IPS-15b (cell line): ENCODE measurements around the gene RRP8.

ENCODE experiments used
- H3K27me3 ChIP-seq: one replicate; pipeline ENCODE4 v1.6.1; 2013; ENCODE audit warnings: low read length; ENCODE audit not compliant: control insufficient read depth, insufficient read depth
- H3K36me3 ChIP-seq: one replicate; pipeline ENCODE4 v1.6.1; 2013; ENCODE audit warnings: low read length; ENCODE audit not compliant: control insufficient read depth, insufficient read depth
- H3K4me1 ChIP-seq: one replicate; pipeline ENCODE4 v1.6.1; 2013; ENCODE audit warnings: mild to moderate bottlenecking, low read length; ENCODE audit not compliant: control insufficient read depth, insufficient read depth
- H3K4me3 ChIP-seq: one replicate; pipeline ENCODE4 v1.5.1; 2013; ENCODE audit warnings: low read depth, low read length
- H3K9ac ChIP-seq: one replicate; pipeline ENCODE4 v1.6.1; 2013; ENCODE audit warnings: low read depth, mild to moderate bottlenecking, low read length
- H3K9me3 ChIP-seq: one replicate; pipeline ENCODE4 v1.6.1; 2013; ENCODE audit warnings: mild to moderate bottlenecking, low read length; ENCODE audit not compliant: control insufficient read depth, insufficient read depth

Gene RRP8

DNA sequence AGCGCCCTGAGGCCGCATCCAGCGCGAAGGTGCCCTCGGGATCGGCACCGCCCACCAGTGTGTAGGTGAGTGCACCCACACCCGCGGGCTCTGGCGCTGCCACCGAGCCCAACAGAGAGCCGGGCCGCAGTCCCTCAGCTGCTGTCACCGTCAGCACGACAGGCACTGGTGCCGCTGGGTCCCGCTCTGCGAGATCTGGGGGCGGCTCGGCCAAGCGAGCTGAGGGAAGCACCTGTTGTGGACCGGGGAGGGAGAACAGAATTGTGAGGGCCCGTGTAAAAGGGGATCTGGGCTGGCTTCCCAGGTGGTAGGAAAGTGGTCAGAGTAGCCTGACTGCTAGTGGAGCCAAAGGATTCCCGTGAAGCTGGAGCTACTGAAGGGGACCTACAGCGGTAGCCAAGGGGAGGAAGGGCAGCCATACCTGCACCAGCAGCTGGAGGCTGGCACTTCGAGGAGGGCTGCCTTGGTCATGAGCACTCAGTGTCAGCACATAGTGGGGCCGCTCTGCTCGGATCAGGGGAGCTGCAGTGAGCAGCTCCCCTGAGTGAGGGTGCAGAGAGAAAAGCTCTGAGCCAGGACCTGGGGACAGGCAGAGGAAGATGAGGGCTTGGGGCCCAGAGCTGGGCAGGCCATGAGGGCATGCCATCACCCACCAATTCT, 27.3 kb upstream of the RRP8 start:
- Histone ChIP-seq H3K4me1 (no peaks in the 10 kb centered on the region), H3K4me3 (peak overlapping the region; percentile 56), H3K9me3 (no peaks in the 10 kb centered on the region), H3K27me3 (peaks cover 33% of the 10 kb centered on the region), H3K9ac (no peak overlapping the region), H3K36me3 (peaks cover 4% of the 10 kb centered on the region)

DNA sequence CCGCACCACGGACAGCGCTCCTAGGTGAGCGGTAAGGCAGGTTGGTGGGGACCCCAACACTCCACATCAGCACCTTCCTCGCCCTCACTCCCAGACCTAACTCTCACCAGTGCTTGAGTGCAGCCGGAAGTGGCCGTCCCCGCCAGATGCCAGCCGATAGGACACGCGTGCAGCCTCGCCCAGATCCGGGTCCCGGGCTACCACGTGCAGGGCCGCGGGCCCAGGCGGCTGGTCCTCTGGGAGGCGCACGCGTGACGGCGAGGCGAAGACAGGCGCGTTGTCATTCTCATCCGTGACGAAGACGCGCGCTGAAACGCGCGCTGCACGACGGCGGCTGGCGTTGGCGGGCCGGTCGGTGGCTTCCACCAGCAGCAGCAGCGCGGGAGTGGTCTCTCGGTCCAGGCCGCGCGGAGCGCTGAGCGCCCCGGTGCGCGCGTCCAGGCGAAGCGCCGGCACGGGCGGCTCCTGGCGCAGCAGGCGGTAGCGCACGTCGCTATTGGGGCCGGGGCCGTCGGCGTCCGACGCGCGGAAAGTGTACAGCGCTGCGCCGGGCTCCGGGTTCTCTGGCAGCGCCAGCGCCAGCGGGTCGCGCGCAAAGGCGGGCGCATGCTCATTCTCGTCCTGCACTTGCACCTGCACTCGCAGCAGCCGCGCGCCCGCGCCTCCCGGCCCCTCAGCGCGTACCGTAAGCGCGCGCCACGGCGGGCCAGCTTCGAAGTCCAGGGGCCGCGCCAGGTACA, 26.6 kb upstream of the RRP8 start:
- peaks cover 33% of the 10 kb centered on the region for H3K27me3 ChIP-seq
- H3K9ac ChIP-seq: no peak overlapping the region
- peaks cover 11% of the 10 kb centered on the region for H3K36me3 ChIP-seq
- peak overlapping the region; percentile 56 for H3K4me3 ChIP-seq
- H3K4me1 ChIP-seq: no peaks in the 10 kb centered on the region
- no peaks in the 10 kb centered on the region for H3K9me3 ChIP-seq

DNA sequence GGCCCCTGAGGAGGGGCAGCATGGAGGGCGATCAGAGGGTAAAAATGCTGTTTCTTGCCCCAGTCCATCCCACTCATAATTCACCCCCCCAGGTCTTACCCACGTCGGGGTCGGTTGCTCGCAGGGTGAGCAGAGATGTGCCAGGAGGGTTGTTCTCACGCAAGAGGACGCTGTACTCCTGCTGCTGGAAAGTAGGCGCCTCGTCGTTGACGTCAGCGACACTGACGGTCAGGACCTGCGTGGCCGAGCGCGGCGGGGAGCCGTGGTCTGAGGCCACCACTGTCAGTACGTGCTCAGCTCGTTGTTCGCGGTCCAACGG, 26.1 kb upstream of the RRP8 start:
- no peak overlapping the region for H3K9ac ChIP-seq
- H3K9me3 ChIP-seq: no peaks in the 10 kb centered on the region
- H3K36me3 ChIP-seq: peaks cover 12% of the 10 kb centered on the region
- peak overlapping the region; percentile 56 for H3K4me3 ChIP-seq
- H3K27me3 ChIP-seq: peaks cover 33% of the 10 kb centered on the region
- no peaks in the 10 kb centered on the region for H3K4me1 ChIP-seq

DNA sequence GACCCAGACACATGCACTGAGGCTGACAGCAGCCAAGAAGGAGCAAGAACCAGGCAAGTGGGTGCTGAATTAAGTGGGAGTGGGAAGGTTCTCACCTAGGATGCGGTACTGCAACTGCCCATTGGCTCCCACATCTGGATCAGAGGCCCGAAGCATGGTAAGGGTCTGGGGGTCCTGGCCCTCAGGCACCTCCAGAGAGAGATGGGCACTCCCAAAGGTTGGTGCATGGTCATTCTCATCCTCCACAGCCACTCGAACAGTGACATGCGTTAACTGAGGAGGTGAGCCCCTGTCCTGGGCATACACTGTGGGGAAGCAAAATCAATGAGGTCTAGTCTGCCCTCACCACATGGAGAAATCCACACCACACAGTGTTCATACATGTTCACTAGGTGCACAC, 25.1 kb upstream of the RRP8 start:
- Histone ChIP-seq H3K36me3 (peaks cover 12% of the 10 kb centered on the region), H3K9ac (no peak overlapping the region), H3K4me1 (no peaks in the 10 kb centered on the region), H3K27me3 (peaks cover 33% of the 10 kb centered on the region), H3K4me3 (no peak overlapping the region), H3K9me3 (no peaks in the 10 kb centered on the region)

DNA sequence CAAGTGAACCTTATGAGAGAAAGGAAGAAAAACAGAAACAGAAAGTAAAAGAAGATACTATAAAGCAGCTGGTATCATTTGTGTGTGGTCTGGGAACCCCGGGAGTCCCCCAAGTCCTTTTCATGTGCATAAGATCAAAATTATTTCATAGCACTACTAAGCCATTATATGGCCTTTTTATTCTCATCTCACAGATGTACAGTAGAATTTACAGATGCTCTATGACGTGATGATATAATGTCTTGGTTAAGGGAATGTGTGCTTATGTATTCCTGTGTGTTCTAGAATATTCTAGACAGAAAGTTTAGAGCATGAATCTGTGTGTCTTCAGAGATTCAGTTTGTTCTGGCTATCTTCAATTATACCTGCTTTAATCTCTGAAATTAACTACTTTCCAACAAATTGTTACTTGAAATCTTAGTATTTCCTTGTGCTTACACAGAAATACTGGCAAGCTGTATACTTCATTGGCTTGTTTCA, 24.4 kb upstream of the RRP8 start:
- Histone ChIP-seq H3K27me3 (peaks cover 33% of the 10 kb centered on the region), H3K4me1 (no peaks in the 10 kb centered on the region), H3K36me3 (peaks cover 12% of the 10 kb centered on the region), H3K4me3 (no peak overlapping the region), H3K9me3 (no peaks in the 10 kb centered on the region), H3K9ac (no peak overlapping the region)

DNA sequence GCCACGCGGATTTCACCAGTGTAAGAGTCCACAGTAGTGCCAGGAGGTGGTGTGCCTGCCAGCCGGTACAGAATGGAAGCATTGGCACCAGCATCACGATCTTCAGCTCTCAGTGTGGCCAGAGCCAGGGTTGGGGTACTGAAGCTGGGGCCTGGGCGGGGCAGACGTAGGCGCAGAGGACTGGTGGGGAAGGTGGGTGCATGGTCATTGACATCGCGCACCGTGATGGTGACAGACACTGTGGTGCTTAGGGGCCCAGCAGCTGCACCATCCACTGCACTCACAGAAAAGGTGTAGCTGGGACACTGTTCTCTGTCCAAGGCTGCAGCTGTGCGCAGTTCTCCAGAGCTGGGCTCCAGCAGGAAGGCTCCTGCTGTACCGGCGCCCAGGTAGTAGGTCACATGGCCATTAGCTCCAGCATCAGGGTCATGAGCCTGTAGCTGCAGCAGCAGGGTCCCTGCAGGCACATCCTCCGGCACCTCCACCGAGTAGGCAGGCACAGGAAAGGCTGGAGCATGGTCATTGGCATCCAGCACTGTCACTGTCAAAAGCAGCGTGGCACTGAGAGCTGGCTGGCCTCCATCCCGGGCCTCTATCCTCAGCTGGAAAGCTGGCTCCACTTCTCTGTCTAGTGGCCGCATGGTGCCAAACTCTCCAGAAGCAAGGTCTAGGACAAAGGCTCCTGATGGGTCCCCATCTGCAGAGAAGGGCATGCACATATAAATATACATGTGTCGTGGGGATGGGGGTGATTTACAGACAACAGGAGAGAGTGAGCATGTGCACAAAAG, 23.8 kb upstream of the RRP8 start:
- Histone ChIP-seq H3K9me3 (no peaks in the 10 kb centered on the region), H3K4me3 (no peak overlapping the region), H3K4me1 (no peaks in the 10 kb centered on the region), H3K9ac (no peak overlapping the region), H3K36me3 (peaks cover 12% of the 10 kb centered on the region), H3K27me3 (peaks cover 32% of the 10 kb centered on the region)

DNA sequence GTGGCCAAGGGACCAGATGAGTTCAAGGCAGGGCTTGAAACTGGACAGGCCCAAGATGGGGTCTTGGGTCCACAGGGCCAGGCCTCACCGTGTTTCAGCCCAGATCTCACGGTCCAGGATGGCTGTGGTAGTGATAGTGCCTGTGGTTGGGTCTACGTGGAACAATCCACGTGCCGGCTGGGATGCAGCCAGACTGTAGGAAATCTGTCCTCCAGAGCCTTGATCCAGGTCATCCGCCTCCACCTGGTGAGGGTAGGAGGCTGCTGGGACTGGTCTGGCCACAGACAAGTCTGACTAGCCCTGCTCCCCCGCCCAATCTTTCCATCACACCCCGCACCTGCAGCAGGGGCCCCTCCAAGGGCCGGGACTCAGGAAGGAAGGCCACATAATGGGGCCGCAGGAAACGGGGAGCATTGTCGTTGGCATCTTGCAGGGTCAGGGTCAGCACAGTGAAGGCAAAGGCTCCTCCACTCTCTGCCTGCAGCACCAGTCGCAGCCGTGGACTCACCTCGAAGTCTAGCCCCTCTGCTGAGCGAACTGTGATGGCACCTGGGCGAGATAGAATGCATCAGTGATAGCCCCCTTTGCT, 22.5 kb upstream of the RRP8 start:
- H3K36me3 ChIP-seq: peaks cover 12% of the 10 kb centered on the region

DNA sequence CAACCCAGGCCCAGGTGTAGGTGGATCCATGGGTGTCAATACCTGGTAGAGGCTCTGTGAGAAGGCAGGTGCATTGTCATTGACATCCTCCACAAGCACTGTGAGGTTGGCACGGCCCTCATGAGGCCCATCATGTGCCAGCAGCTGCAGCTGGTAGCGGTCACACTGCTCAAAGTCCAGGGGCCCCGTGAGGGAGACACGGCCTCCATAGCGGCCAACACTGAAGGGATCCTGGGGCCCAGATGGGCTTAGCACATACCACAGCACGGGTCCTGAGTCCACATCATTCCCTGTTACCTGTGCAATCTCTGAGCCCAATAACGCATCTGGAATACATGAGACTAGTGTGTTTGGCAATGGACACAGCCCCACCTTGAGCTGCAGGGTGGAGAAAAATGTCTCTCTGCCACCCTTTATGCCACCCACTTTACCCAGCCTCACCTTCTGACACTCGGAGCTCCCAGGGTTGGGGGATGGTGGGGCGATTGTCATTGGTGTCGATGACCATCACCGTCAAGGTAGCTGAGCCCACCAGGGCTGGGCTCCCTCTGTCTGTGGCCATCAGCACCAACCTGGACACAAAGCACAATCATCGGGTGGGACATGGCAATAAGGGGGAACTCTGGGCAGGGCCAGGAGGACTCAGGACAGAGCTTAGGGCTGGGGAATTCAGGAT, 21.9 kb upstream of the RRP8 start:
- no peak overlapping the region for H3K4me3 ChIP-seq
- H3K9me3 ChIP-seq: no peaks in the 10 kb centered on the region
- no peaks in the 10 kb centered on the region for H3K4me1 ChIP-seq
- peaks cover 12% of the 10 kb centered on the region for H3K36me3 ChIP-seq
- H3K27me3 ChIP-seq: peaks cover 15% of the 10 kb centered on the region
- no peak overlapping the region for H3K9ac ChIP-seq

More for the DNA sequence above, 22.5 kb upstream of the RRP8 start:
- peaks cover 20% of the 10 kb centered on the region for H3K27me3 ChIP-seq
- H3K9ac ChIP-seq: no peak overlapping the region
- H3K9me3 ChIP-seq: no peaks in the 10 kb centered on the region
- H3K4me1 ChIP-seq: no peaks in the 10 kb centered on the region
- no peak overlapping the region for H3K4me3 ChIP-seq

DNA sequence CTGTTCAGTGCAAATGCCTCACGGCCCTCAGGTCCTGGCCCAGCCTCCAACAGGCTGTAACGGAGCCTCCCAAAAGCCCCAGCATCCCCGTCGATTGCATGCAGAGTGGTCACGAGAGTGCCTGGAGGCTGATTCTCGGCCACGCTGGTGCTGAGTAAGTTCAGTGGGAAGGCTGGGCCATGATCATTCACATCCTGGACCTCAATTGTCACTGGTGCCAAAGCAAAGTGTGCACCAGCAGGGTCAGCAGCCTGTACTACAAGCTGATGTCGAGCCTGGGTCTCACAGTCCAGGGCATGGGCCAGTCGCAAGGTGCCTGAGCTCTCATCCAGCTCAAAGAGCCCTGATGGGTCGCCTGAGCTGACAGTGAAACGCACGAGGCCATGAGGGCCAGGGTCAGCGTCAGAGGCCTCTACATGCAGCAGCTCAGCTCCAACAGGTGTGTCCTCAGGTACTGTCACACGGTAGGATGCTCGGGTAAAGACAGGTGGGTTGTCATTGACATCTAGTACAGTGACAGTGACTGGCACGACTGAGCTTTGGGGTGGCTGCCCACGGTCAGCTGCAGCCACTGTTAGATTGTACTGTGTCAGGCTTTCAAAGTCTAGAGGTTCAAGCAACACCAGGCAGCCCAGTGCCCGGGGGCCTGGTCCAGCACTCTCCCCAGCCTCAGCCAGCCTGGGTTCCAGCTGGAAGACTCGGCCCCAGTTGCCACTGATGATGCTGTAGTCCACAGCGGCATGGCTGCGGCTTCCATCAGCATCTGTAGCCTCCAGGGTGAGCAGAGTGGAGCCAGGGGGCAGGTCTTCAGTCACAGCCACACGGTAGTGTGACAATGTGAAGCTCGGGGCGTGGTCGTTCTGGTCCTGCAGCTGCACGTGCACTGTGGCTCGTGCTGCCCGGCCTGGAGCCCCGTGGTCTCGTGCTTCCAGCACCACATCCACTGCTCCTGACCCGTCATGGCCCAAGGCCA, 20.3 kb upstream of the RRP8 start:
- H3K9me3 ChIP-seq: no peaks in the 10 kb centered on the region
- no peak overlapping the region for H3K9ac ChIP-seq
- H3K36me3 ChIP-seq: peaks cover 12% of the 10 kb centered on the region
- no peaks in the 10 kb centered on the region for H3K27me3 ChIP-seq
- no peak overlapping the region for H3K4me3 ChIP-seq
- H3K4me1 ChIP-seq: no peaks in the 10 kb centered on the region

DNA sequence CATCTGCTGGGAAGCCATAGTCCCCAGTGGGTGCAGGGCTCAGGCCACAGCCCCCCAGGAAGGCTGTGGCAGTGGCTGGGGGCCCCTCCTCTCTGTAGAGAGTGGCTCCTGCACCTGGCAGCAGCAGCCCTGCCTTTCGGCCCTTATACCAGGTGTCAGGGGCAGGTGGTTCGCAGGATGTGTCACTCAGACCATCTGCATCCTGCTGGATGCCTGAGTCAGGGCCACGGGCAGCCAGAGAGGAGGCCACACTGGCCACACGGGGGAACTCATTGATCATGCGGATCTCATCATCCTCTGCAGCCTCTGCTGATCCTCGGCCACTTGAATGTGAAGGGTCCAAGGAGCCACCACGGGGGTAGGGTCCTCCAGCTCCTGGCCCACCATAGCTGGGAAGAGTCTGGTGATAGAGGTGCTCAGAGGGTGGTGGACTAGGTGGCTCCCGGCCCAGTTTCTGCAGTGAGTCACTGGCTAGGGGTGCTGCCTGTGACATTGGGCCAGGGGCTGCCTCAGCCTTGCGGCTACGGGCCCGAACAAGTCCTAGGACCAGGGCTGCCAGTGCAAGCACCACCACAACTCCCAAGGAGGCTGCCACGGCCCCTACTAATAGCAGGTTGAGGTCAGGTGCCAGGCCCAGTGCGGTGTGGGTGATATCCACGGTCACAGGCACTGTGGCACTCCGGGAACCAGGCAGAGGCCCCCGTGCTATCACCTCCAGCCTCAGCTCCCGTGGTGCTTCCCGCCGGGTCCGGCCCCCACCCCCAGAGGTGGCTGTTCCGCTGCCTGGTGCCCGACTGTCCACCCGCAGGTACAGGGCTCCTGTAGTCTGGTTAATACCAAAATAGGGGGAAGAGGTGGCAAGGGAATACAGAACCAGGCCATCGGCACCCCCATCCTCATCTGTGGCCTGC, 19.1 kb upstream of the RRP8 start:
- Histone ChIP-seq H3K9ac (no peak overlapping the region), H3K4me3 (no peak overlapping the region), H3K36me3 (peaks cover 12% of the 10 kb centered on the region), H3K9me3 (no peaks in the 10 kb centered on the region), H3K4me1 (no peaks in the 10 kb centered on the region), H3K27me3 (no peaks in the 10 kb centered on the region)
